COLO668 (cell line): Measurements from ENCODE around the gene SLCO2A1.

Experiments used
- DNase-seq: peaks from one replicate; lab custom pipeline; 2025; ENCODE audit not compliant: unreplicated experiment; lab: John Stamatoyannopoulos, UW

The SLCO2A1 gene

DNA sequence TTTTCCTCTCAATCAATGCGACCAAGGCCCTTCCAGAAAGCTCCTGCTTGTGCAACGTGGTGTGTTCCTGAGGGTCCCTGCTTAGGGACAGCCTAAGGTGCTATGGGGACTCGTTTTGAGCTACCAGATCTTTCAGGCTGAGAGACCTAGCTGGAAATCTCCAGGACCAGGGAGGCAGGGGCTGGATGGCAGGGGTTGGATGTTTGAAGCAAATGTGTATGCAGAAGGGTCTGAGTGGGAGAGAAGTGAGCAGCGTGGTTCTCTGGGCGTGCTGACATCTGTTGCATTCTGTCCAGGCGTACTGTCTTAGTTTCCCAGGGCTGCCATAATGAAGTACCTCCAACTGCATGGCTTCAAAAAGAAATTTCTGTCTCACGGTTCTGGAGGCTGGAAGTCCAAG lies 31.7 kb upstream of the SLCO2A1 start:
- DNase-seq: no peak

DNA sequence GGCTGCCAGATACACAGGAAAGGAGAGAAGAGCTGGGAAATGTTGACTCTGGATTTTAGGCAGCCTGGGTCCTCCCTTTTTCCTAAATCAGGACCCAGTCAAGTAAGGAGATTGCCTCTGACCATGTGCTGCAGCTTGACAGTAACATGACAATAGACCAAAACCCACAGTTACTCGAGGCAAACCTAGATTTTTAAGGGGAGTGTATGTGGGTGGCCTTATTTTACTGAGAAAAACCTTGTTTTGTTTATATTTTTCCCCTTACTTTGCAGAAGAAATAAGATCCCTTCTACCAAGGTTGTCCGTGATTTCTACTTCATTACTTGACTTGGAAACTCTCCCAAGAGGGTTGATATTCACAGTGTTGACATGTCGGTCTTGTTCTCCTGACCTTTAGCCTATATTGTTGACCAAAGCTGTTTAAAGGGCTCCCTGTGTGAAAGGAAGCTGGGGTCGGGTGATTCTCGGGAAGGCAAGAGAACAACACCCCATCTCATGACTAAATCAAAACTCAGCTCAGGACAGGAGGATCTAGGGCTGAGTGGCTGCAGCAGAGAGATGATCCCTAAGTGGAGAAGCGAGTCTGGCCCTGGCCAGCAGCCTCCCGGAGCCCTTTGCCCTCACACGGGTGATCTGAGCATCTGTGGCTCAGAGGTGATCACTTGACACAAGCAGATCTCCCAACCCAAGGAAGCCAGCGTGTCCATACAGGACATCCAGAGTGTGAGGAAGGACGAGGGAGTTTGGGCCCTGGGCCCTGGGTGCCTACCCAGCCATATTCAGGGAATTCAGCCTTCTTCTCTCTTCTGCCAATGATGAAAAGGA lies 31.0 kb upstream of the SLCO2A1 start:
- no peak for DNase-seq

- no peak for DNase-seq
These were observed 30.2 kb upstream of the SLCO2A1 start for GRCh38 chr3:134059671-134060560.

GRCh38 chr3:134059035-134059601 lies 29.4 kb upstream of the SLCO2A1 start:
- DNase-seq: no peak

GRCh38 chr3:134057654-134058110 lies 28.0 kb upstream of the SLCO2A1 start:
- no peak for DNase-seq

GRCh38 chr3:134057006-134057653 lies 27.4 kb upstream of the SLCO2A1 start:
- no peak for DNase-seq

GRCh38 chr3:134056464-134056891 lies 26.8 kb upstream of the SLCO2A1 start:
- no peak for DNase-seq

DNA sequence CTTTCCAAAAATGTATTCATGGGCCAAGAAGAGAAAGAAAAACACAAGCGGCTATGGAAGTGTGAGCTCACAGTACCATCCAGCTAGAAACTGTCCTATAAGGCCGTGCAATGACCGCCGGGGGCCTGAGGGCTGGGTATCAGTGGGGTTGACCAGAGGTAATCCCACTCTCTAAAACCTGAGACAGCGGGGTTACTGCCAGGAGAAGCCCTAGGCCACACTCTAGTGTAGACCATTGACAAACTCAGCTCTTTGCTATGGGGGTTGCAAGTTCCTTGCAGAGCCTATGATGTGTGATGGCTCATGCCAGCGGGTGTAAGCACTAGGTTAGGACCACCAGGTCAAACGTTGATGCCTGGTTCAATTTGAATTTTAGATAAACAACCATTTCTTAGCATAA lies 25.9 kb upstream of the SLCO2A1 start:
- DNase-seq: no peak

GRCh38 chr3:134054881-134055280 lies 25.2 kb upstream of the SLCO2A1 start:
- no peak for DNase-seq

DNA sequence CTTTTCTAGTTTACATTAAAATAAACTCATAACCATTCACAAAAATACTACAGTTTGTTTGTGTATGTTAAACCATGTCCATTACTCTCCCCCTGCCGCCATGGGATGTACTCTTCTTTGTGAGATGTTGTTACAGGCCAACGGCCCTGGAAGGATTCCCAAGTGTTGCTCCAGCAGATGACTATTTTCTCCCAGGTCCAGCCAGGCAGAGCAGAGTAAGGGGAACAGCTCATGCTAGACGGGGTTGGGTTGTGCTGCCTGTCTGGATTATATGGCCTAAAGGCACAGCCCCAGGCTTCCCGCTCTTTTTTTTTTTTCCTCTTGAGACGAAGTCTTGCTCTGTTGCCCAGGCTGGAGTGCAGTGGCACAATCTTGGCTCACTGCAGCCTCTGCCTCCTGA lies 24.5 kb upstream of the SLCO2A1 start:
- DNase-seq: no peak

GRCh38 chr3:134052370-134052769 lies 22.6 kb upstream of the SLCO2A1 start:
- no peak for DNase-seq

GRCh38 chr3:134049676-134050075 lies 20.0 kb upstream of the SLCO2A1 start:
- no peak for DNase-seq

- DNase-seq: no peak
These were observed 18.7 kb upstream of the SLCO2A1 start for GRCh38 chr3:134048278-134048996.

GRCh38 chr3:134044459-134044858 lies 14.7 kb upstream of the SLCO2A1 start:
- DNase-seq: no peak

- no peak for DNase-seq
These were observed 10.3 kb upstream of the SLCO2A1 start for GRCh38 chr3:134040066-134040465.

- no peak for DNase-seq
These were observed 9.6 kb upstream of the SLCO2A1 start for GRCh38 chr3:134039161-134039862.

- DNase-seq: no peak
These were observed 9.0 kb upstream of the SLCO2A1 start for GRCh38 chr3:134038716-134039115.

GRCh38 chr3:134038071-134038491 lies 8.4 kb upstream of the SLCO2A1 start:
- no peak for DNase-seq

DNA sequence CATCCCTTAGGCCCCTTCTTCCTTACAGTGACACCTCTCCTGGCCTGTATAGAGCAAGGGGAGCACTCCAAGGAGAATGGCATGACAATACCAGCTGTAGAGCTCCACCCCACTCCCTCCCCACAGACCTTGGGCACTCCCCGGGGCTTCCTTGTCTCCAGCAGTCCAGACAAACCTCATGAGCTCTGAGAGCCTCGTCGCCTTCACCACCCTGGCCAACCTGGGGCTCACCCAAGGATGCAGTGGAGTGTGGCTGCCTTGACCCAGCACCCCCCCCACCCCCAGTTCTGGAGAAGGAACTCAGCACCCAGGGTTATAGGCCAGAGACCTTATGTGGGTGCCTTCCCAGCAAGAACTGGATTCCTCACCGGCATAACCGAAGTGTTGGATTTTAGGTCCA lies 7.4 kb upstream of the SLCO2A1 start:
- DNase-seq: no peak

DNA sequence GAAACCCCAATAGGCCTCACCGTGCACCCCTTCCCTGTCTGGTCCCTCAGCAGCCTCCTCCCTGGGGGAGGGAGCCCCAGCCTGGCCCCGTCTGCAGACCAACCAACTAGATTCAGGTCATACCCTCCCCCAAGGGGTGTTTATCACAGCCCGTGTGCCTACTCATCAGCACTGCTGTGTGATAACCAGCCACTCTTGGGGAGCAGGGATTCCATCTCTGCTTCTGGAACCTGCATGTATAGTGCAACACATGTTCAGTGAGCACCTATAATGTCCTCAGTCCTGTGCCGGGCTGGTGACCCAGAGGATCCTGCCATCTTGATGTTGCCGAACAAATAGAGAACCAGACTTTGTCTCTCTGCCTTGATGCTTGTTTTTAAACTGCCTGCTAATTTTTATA lies 6.6 kb upstream of the SLCO2A1 start:
- DNase-seq: no peak
